Stimulated activated CD4-positive, alpha-beta T cell treated with anti-CD3 and anti-CD28 coated beads, Interleukin-4, amount 100 ng/mL, for 24 hours (primary cell): ENCODE data around the gene LSM4.

Experiments used
- DNase-seq: peaks from one replicate; pipeline ENCODE4 v3.0.0-alpha.2; 2020

Gene LSM4

DNA sequence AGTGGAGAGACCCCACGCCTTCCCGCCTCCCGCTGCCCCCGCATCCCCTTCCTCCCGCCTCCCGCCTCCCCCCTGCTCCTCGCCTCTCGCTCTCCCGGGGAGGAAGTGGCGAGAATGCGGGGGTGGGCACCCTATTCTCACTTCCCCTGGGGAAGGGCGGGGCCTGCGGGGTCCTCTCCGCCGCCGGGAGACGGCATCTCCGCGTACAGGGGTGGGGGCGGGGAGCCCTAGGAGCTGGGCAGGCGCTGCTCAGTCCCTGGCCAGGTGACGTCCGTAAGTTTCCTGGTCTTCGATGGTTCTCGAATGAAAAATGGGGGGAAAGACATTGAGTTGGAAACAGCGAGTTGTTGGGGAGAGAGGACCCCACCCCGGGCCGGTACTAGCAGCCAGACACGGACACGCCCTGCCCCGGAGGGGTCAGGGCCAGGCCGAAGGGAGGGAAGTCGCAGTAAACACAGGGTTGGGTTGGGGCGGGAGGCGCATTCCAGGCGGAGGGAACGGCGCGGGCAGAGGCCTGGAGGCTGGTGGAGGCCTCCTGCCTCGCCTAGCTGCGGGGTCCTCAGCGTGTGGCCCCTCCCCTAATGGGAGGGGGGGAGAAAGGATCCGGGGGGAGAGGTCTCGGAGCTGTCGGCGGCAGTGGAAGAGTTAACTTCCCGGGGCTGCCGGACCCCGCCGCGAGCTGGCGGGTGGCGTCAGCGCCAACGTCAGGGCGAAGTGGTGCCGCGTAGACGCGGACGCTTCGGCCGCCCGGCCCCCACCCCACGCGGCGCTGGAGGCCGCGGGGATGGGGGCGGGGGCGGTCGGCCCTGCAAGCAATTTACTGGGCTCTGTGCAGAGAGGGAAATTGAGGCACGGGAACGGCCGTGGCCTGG, 31.1 kb downstream of the LSM4 start:
- peak; percentile 81 for DNase-seq

DNA sequence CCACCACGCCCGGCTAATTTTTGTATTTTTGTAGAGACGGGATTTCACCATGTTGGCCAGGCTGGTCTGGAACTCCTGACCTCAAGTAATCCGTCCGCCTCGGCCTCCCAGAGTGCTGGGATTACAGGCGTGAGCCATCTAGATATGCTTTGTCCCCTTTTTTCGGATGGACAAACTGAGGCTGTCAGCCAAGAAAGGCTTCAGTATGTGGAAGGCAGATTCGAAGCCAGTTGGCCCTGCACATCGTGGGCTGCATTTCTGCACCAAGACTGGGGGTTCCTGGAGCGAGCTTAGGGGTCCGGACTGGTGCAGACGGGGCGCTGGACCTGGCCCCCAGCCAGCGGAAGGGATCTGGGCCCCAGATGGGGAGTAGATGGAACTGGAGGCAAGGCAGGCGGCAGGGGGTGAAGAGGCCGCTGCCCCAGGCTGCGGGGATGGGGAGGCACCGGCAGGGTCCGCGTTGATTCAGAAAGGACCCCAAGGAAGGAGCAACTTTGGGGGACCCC, 31.8 kb downstream of the LSM4 start:
- no peak for DNase-seq

DNA sequence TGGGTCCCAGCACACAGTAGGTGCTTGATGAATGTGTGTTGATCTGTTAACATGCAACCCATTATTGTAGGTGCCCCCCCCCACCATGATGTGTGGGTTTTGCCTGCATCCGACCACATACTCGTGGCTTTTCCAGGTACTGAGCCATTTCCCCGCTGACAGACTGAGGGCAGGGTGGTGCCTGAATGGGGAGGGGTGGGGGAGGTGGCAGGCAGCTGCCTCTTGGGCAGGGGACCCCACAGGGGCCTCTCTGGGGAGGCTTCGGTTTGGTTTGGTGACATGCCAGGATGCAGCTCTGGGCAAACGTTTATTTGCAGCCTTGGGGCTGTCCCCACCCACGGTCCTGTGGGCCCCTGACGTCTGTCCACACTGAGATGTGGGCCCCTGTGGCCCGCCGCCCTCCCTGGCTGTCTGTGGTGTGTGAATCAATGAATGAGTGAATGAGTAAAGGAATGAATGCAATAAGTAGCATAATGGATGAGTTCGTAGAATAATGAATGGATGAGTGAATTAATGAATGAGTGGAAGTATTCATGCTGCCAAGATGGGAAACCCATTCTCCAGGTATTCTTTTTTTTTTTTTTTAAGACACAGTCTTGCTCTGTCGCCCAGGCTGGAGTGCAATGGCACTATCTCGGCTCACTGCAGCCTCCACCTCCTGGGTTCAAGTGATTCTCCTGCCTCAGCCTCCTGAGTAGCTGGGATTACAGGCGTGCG, 32.4 kb downstream of the LSM4 start:
- peak; percentile 93 for DNase-seq

DNA sequence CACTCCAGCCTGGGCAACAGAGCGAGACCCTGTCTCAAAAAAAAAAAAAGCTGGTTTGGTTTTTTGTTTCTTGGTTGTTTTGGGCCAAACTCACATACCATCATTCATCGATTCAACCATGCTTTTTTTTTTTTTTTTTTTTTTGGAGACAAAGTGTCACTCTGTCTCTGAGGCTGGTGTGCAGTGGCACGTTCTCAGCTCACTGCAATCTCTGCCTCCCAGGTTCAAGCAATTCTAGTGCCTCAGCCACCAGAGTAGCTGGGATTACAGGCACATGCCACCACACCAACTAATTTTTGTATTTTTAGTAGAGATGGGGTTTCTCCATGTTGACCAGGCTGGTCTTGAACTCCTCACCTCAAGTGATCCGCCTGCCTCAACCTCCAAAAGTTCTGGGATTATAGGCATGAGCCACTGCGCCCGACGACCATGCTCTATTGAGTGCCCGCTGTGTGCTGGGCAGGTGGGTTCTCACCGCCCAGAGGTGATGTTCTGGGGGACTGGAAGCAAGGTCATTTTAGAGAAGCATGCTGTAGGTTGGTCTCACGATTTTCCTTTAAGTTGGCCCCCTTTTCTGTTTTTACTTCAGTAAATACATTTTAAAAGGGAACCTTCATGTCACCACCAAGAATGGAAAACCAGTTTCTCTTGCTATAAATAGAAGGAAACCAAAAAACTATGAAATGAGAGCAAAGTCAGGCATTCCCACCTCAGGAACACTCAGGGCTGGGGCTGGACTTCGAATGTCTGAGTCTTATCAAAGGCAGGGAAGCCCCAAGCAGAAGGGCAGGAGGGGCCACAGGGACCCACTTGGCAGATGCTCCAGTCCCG, 33.2 kb downstream of the LSM4 start:
- DNase-seq, result no peak

DNA sequence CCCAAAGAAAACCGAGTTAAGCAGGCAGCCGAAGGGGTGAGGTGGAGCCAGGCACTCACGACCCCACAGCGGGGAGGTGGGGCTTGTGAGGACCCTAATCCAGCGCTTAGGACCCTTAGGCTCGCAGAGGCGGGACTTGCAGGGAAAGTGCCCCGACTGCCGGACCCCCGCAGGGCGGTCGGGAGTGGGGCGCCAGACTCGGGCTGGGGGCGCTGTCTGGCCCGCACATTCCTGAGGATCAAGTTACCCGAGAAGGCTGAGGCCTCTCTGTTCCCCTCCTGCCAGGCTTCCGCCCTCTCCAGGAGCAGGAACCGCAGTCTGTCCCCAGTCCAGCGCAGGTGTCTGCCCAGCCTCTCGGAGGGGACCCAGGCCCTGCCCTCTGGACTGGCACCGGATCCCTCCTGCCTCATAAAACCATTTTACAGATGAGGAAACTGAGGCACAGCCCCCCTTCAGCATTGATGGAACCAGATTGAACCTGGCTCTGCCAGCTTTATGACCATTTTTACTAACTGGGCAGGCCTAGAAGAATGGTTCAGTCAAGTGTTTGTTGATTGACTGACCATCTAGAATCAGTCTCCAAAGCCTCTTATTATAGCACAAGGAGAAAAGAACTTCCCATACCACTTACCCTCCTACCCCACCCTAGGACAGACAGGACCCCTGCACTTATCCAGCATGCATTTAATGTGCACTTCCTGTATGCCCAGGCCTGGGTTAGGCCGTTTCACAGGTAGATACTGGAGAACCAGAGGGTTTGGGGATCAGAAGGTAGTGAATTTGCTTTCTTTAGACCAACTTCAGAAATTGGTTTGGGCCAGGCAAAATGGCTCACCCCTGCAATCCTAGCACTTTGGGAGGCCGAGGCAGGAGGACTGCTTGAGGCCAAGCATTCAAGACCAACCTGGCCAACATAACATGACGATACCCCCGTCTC, 34.8 kb downstream of the LSM4 start:
- DNase-seq, result no peak

DNA sequence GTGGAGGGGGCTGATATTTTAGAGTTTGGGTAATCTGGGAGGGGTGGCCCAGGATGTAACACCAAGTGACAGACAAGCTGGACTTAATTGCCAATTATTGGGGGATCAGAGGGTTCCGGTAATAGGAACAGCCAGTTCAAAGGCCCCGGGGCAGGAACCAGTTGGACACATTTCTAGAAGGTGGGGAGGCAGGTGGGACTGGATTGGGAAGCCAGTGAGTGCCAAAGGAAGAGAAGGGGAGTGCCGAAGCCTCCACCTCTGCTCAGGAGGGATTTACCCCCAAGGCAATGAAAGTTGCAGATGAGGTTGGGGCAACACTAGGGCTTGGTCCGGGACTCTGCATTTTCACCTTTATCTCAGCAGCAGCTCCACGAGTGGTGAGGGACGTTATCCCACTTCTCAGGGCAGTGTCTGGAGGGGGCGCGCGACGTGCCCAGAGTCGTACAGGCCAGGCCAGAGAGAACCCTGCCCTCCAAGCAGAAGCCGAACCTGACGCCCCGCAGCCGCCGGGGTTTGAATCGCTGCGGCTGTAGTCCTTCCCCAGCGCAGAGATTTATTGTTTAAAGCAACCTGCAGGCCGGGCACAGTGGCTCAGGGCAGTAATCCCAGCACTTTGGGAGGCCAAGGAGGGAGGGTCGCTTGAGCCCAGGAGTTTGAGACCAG, 35.8 kb downstream of the LSM4 start:
- no peak for DNase-seq

DNA sequence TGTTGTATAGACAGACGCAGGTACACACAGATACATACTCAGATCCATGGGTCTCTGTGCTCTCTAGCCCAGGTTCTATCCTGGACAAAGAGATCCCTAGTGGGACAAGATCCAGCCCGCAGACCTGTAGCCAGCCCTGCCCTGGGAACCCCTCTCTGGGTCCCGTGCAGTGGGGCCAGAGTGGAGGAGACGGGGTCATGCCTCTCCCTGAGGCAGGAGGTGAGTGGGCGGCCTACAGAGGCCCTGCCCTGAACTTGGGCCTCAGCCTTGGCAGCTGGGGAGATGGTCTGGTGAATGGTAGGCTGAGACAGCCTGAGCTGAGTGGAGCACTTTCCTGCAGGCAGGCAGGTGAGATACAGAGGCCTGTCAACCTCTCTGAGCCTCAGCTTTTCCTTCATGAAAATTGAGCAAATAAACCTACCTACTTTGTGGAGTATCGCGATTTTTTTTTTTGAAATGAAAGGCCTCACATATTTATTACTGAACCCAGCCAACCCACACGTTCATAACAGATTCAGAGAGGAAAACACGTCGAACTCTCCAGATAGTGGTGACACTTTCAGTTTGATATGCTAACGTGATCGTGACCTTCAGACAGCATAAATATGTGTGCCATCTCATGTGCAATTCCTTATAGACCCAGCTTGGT, 38.0 kb downstream of the LSM4 start:
- peak; percentile 62 for DNase-seq

DNA sequence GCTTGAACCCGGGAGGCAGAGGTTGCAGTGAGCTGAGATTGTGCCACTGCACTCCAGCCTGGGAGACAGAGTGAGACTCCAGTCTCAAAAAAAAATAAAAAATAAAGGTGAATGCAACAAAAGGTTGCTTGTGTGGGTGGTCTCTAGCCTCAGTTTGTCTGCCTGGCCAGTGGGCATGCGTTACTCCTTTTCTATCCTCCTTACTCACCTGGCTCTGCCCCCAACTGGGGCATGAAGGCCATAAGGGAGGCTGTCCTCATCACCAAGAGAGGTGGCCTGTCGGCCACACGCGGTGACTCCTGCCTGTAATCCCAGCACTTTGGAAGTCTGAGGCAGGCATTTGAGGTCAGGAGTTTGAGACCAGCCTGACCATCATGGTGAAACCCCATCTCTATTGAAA, 39.5 kb downstream of the LSM4 start:
- no peak for DNase-seq

DNA sequence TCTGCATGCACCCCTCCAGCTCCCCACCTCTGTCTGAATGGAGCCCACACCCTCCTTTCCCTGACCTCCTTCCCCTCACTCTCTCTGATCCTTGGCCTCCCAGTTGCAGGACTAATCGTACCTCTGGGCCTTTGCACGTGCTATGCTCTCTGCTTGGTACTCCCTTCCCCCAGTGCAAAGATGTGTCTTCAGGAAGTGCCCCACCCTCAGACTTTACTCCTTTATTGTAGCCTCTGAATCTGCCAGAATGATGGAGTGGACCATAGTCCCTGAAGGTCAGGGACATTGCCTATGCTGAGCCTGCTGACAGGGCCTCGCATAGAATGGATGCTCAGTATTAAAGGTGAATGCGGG, 40.1 kb downstream of the LSM4 start:
- no peak for DNase-seq

DNA sequence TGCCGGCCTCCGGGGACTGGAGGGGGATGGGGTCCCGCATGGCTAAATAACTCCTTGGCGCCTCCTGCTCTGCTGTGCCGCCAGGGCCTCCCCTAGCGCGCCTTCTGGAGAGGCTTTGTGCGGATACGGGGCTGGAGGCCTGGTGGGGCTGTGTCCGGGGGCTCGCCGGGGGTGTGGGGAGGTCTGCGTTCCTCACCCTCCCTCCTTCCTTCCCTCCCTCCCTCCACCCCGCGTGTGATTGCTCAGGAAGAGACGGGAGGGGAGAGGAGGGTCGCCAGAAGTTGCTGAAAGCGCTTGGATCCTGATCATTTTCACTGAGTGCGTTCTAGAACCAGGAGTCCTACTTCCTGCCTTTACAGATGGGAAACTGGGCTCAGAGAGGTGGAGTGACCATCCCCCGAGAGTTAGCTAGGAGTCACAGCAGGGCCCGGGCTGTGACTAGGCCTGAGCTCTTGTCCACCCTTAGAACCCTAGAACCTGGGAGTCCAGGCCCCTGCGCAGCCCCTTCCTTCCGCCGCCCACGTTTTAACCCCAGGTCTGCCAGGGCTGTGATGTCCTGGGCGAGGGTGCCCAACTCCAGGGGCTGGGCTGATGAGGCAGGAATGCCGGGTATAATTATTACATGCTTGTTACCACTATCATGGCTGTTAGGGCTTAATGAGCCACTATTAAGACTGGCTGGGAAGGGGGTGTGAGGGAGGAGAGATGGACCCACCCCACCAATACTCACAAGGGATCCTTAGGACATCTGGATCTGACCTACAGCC, 40.7 kb downstream of the LSM4 start:
- DNase-seq, result no peak

DNA sequence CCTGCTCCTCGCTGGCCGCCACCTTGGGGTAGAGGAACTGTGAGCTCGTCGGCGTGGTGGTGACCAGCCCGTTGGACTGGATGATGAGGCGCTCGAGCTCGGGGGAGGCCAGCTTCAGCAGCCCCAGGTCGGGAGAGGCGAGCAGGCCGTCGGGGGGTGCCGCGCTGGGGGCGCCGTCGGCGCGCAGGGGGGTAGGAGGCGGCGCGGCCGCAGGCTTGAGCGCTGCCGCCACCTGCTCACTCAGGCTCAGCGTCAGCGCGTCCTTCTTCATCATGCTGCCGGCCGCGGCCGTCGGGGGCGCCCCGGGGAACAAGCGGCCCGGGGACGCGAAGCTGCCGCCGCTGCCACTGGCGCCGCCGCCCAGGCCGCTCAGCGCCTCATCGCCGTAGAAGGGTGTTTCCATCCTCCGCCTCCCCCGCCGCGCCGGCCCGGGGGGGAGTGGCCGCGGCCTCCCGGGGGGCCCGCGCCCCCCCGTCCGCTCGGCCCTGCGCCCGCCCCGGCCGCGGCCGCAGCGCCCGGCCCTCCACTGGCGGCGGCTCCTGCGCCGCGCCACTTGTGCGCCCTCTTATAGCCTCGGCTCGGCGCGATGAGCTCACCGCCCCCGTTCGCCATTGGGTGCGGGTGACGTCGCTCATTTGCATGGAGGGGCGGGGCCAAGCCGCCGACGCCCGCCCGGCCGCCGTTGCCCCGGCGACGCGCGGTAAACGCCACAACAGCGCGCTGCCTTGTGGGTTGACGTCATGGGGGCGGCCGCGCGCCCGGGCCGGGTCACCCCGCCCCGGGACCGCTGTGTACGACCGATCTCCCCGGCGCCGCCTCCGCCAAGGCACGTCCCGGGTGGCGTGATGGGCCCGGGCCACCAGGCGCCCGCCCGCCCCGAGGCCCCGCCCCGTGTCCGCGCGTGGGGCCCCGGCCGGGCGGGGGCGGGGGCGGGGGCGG, 41.5 kb downstream of the LSM4 start, which contains the start of gene JUND:
TSS of gene JUND (minus strand) at position 541 of the 939 bp plus-strand sequence. CDS start at position 403, 138 bp downstream.
- peak; percentile 95 for DNase-seq

DNA sequence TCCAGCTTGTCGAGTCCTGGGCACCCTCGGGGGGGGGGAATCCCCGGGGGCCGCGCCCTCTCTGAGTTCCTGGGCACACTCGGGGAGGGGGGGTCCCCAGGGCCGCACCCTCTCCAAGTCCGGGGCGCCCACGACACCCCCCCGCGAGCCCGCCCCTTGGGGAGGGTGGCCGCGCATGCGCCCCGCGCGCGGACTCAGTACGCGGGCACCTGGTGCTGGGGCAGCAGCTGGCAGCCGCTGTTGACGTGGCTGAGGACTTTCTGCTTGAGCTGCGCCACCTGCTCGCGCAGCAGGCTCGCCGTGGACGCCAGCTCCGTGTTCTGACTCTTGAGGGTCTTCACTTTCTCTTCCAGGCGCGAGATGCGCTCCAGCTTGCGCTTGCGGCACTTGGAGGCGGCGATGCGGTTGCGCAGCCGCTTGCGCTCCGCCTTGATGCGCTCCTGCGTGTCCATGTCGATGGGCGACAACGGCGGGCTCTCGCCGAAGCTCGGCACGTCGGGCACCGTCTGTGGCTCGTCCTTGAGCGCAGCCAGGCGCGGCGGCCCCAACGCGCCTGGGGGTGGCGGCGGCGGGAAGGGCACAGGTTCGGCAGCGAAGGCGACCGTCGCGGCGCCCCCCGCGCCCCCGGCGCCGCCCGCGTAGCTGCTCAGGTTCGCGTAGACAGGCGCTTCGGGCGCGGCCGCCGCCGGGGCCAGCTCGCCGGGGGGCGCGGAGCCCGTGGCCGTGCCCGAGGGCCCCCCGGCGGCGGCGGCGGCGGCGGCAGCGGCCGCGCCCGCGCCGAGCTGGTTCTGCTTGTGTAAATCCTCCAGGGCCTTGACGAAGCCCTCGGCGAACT, 42.4 kb downstream of the LSM4 start:
- DNase-seq, result peak; percentile 77

DNA sequence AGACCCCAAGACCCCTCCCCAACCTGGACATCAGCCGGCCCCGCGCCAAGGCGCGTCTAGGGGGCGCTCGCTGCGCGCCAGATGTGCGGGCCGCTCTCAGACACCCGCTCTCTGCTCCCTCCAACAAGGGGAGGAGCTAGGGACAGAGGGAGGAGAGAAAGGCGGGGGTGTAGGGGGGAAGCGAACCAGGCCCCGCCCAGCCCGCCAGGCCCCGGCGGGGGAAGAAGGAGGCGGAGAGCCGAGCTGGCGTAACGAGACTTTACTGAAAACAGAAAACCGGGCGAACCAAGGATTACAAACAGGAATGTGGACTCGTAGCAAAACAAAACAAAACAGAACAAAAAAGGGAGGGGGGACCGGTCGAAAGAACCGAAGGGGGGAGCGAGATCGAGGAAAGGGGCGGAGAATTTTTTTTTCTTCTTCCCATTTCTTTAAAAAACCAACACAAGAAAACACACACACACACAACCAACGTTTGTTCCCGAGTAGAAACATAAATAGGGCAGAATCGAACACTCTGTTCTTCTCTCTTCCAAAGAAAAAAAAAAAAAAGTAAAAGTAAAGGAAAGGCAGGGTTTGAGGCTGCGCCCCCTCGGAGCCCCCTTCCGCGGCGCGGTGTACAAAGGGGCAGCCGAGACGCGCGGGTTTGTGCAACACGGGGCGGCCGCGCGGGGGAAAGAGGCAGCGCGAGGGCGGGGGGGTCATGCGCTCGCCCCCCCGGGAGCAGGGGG, 43.2 kb downstream of the LSM4 start:
- peak; percentile 92 for DNase-seq

DNA sequence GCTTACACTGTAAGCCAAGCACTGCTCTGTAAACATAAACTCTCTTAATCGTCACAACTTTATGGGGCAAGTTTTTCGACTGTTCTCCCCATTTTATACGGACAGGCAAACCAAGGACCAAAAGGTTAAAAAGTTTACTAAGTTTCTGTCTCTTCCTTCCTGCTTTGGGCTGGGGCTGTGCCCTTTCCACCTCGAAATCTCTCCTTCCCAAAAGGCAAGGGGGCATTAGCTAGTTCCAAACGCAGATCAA, 43.7 kb downstream of the LSM4 start:
- no peak for DNase-seq

DNA sequence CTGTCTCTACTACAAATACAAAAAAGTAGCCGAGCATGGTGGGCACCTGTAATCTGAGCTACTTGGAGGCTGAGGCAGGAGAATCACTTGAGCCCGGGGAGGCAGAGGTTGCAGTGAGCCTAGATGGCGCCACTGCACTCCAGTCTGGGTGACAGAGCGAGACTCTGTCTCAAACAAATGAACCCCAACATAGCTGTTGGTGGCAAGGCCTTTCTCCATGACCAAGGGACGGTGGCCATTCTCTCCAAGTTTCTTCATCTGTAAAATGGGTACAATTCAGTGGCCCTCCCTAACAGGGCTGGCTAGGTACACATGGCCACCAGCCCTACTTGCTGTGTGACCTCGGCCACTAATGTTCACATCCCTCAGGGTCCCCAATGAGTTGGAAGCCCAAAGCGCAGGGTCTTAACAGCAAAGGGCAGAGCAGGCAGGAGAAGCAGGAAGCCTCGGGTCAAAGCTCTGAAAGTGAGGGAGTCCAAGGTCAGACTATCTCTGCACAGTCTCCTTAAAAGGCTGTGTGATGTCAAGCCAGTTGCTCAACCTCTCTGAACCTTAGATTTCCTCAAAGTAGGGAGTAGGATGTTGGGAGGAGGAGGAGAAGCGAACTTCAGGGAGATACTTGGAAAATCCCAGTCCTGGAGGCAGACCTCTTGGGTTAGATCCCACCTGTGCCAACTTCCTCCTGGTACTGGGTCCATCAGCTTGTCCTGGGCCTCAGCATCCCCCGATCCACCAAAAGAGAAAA, 44.2 kb downstream of the LSM4 start:
- DNase-seq, result peak; percentile 46

DNA sequence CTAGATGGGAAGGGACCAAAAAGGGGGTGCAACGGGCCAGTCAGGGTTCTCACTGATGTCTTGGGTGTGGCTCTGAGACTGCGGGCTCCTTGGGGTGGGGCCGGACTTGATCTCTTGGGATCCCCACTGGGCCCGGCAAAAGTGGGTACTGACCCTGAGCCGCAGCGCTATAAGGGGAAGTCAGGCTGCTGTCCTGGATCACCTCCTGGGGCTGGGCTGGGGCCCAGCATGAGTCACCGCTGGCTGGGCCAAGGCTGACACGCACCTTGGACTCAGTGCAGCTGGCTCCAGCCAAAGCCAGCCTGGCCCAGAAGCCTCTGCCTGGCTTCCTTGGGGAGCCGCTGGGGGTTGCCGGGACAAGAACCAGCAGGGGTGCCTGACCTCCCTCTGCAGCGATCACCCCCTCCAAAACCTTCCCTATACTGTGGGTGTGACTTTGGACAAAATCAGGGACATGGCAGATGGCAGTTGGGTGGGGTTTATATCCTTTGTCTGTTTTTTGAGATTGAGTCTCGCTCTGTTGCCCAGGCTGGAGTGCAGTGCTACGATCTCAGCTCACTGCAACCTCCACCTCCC, 48.0 kb downstream of the LSM4 start:
- DNase-seq, result no peak
